Fibroblast of lung (primary cell): ENCODE data around the gene CMC1. TPM values are rescaled to one million over a fixed set of nuclear protein-coding genes. Genes with fewer than 3 reads are reported as not detected.
"Not testable (repeated sequence)": the region's sequence is repeated elsewhere in the genome, so short reads cannot be mapped to it uniquely, and the experiment has no call there.

ENCODE experiments used
- DNase-seq, 2 donors: peaks; one replicate each; pipeline versions ENCODE4 v3.0.0 to v3.0.0-alpha.2; 2010; ENCODE audit warnings: low read depth in 2 of 2
- H2AFZ ChIP-seq: 2 replicates; pipeline ENCODE4 v1.5.1; 2012; ENCODE audit warnings: low read length, control low read depth, inconsistent platforms
- H3K27ac ChIP-seq: 2 replicates; pipeline ENCODE4 v1.5.1; 2011; ENCODE audit warnings: low read length, control low read depth; ENCODE audit not compliant: insufficient read depth
- H3K27me3 ChIP-seq: 2 replicates; pipeline ENCODE4 v1.5.1; 2011; ENCODE audit warnings: mild to moderate bottlenecking, low read length; ENCODE audit not compliant: control insufficient read depth, insufficient read depth
- H3K36me3 ChIP-seq: 2 replicates; pipeline ENCODE4 v1.5.1; 2011; ENCODE audit warnings: low read length; ENCODE audit not compliant: control insufficient read depth, insufficient read depth
- H3K4me1 ChIP-seq: 2 replicates; pipeline ENCODE4 v1.5.1; 2011; ENCODE audit warnings: low read length; ENCODE audit not compliant: control insufficient read depth, insufficient read depth; ENCODE audit errors: extremely low read depth
- H3K4me2 ChIP-seq: 2 replicates; pipeline ENCODE4 v1.5.1; 2011; ENCODE audit warnings: low read length, control low read depth; ENCODE audit not compliant: insufficient read depth; ENCODE audit errors: extremely low read depth
- H3K4me3 ChIP-seq, 4 experiments: fragments of 200-600 bp in 1 of 4; sonication (generic) in 1 of 4; replicated peaks in 1 of 4; 2 replicates each; pipeline ENCODE4 v1.5.1; 2011 to 2016; ENCODE audit warnings: low read length in 4 of 4, low read depth in 3 of 4, mild to moderate bottlenecking in 3 of 4, control low read depth in 2 of 4, inconsistent platforms in 1 of 4, mixed read lengths in 1 of 4; ENCODE audit not compliant: insufficient read depth in 1 of 4; ENCODE audit errors: control extremely low read depth in 1 of 4
- H3K79me2 ChIP-seq: 2 replicates; pipeline ENCODE4 v1.5.1; 2012; ENCODE audit warnings: mild to moderate bottlenecking, low read length, inconsistent platforms; ENCODE audit not compliant: control insufficient read depth, insufficient read depth
- H3K9ac ChIP-seq: 2 replicates; pipeline ENCODE4 v1.5.1; 2011; ENCODE audit warnings: mild to moderate bottlenecking, low read length, control low read depth; ENCODE audit not compliant: insufficient read depth
- H3K9me3 ChIP-seq: 2 replicates; pipeline ENCODE4 v1.5.1; 2012; ENCODE audit warnings: low read depth, low read length; ENCODE audit not compliant: control insufficient read depth, insufficient read depth
- H4K20me1 ChIP-seq: 2 replicates; pipeline ENCODE4 v1.5.1; 2011; ENCODE audit warnings: low read length; ENCODE audit not compliant: control insufficient read depth, insufficient read depth; ENCODE audit errors: extremely low read depth
- EZH2 ChIP-seq: IDR thresholded peaks from 2 replicates; pipeline ENCODE4 v1.5.1; 2012; ENCODE audit warnings: low read length, control low read depth, mild to moderate bottlenecking; ENCODE audit errors: missing control alignments
- polyA plus RNA-seq, 2 donors: library from polyadenylated mRNA; depleted of rRNA in 1 of 2; stranded (reverse) in 1 of 2; unstranded in 1 of 2; fragments of >200 nt; gene quantifications; 2 replicates each; pipeline ENCODE4 v1.2.1, GENCODE V29; 2011 to 2012; ENCODE audit warnings: missing spikeins in 1 of 2
- total RNA-seq: library from RNA; depleted of rRNA; stranded (reverse); fragments of >200 nt; gene quantifications from 2 replicates; pipeline ENCODE4 v1.2.1, GENCODE V29; 2014
- TF ChIP-seq, protein P1 (sequence below), 2 donors: IDR thresholded peaks in 1 of 2; conservative IDR thresholded peaks in 1 of 2; 1 replicate in 1 of 2; 2 replicates in 1 of 2; pipeline ENCODE4 v1.5.1; 2011 to 2012; ENCODE audit warnings: low read length in 2 of 2, control low read depth in 1 of 2, inconsistent platforms in 1 of 2, low read depth in 1 of 2, mild to moderate bottlenecking in 1 of 2

CMC1 gene
- total and polyA plus RNA-seq, 2 donors (not counting 1 experiment from before 2014, with no cell fraction given), result 5.6 to 26.7 TPM

DNA sequence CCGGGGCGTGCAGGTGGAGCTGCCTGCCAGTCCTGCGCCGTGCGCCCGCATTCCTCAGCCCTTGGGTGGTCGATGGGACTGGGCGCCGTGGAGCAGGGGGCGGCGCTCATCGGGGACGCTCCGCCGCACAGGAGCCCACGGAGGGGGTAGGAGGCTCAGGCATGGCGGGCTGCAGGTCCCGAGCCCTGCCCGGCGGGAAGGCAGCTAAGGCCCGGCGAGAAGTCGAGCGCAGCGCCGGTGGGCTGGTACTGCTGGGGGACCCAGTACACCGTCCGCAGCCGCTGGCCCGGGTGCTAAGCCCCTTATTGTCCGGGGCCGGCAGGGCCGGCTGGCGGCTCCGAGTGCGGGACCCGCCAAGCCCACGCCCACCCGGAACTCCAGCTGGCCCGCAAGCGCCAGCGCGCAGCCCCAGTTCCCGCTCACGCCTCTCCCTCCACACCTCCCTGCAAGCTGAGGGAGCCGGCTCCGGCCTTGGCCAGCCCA lies 41.0 kb upstream of the CMC1 start:
- H3K4me3 ChIP-seq, H4K20me1 ChIP-seq, H3K4me1 ChIP-seq, H3K27ac ChIP-seq, H3K9ac ChIP-seq, H2AFZ ChIP-seq, DNase-seq, H3K4me2 ChIP-seq, H3K27me3 ChIP-seq, H3K9me3 ChIP-seq, H3K79me2 ChIP-seq, H3K36me3 ChIP-seq: not testable (repeated sequence)

DNA sequence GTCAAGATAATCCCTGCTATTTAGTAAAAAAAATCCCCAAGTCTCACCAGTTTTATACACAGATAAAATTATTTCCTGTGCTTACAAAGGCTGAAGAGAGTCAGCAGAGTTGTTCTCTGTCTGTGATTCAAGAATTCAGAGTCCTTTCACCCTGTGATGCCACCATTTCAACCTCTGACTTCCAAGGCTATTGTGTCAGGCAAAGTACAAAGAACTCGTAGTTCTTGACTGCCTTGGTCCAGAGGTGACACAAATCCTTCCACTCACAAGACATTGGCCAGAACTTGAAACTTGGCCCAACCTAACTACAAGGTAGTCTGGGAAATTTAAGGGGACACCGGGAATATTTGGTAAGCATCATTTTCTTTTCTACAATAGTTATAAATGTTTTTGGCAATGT lies 34.9 kb upstream of the CMC1 start:
- Histone ChIP-seq H3K4me1 (no peaks in the 10 kb centered on the region), H3K9ac (no peak overlapping the region), H3K36me3 (no peaks in the 10 kb centered on the region), H2AFZ (no peak overlapping the region), H3K27ac (no peak overlapping the region), H3K27me3 (no peaks in the 10 kb centered on the region), H3K9me3 (no peaks in the 10 kb centered on the region), H3K79me2 (no peaks in the 10 kb centered on the region), H3K4me2 (no peak overlapping the region), H3K4me3 (no peak overlapping the region), H4K20me1 (no peaks in the 10 kb centered on the region)
- no peak for TF ChIP-seq EZH2
- TF ChIP-seq, protein P1, sequence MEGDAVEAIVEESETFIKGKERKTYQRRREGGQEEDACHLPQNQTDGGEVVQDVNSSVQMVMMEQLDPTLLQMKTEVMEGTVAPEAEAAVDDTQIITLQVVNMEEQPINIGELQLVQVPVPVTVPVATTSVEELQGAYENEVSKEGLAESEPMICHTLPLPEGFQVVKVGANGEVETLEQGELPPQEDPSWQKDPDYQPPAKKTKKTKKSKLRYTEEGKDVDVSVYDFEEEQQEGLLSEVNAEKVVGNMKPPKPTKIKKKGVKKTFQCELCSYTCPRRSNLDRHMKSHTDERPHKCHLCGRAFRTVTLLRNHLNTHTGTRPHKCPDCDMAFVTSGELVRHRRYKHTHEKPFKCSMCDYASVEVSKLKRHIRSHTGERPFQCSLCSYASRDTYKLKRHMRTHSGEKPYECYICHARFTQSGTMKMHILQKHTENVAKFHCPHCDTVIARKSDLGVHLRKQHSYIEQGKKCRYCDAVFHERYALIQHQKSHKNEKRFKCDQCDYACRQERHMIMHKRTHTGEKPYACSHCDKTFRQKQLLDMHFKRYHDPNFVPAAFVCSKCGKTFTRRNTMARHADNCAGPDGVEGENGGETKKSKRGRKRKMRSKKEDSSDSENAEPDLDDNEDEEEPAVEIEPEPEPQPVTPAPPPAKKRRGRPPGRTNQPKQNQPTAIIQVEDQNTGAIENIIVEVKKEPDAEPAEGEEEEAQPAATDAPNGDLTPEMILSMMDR (conservative IDR thresholded peaks at IDR 0.05 in 1 of 2, IDR thresholded peaks at IDR 0.05 in 1 of 2; ENCODE audit: low read depth in 1 of 2, low read length in 2 of 2), result no peak
- no peak for DNase-seq

DNA sequence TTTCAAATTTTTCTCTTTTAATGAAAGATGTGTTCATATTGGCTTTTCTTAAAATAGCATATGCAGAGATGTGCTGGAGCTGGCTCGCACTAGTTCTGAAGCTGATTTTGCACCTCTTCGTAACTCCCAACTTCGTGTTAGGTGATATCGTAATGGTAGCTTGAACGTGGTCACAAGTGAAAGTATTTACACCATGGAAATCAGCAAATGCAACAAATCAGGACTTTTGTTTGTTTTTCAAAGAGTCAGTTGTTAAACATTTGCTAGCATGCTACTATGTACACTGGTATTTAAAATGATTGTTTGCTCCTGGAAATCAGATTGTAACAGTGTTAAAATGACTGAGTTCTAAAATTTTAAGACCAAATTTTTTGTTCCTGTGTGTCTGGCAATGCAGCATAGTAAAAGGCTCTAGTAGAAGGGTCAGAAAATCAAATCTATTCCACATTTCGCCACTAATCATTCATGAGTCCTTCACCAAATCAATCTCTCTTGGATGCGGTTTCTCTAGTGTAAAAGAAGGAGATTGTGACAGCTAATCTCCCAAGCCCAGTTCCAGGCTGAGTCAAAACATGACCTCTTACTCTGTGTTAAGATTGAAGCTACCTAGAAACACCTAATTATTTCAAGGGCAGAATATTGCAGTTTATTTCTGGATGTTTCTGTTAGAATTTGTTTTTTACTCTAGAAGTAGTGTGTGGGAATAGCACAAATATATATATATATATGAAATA lies 34.3 kb upstream of the CMC1 start:
- Histone ChIP-seq H3K79me2 (no peaks in the 10 kb centered on the region), H2AFZ (no peak overlapping the region), H3K9ac (no peak overlapping the region), H3K27me3 (no peaks in the 10 kb centered on the region), H4K20me1 (no peaks in the 10 kb centered on the region), H3K4me1 (no peaks in the 10 kb centered on the region), H3K9me3 (no peaks in the 10 kb centered on the region), H3K4me3 (no peak overlapping the region), H3K4me2 (peak overlapping the region; percentile 45), H3K27ac (no peak overlapping the region), H3K36me3 (no peaks in the 10 kb centered on the region)
- no peak for DNase-seq
- no peak for TF ChIP-seq EZH2
- TF ChIP-seq, protein P1 (conservative IDR thresholded peaks at IDR 0.05 in 1 of 2, IDR thresholded peaks at IDR 0.05 in 1 of 2; ENCODE audit: low read depth in 1 of 2, low read length in 2 of 2), result no peak
